ENCODE data around the gene TRUB1.

The TRUB1 gene

GRCh38 chr10:115023715-115024114 lies 85.7 kb downstream of the TRUB1 start:
- no peak for TF ChIP-seq CTCF (conservative IDR thresholded peaks at IDR 0.05; ENCODE audit: low read depth, low read length)
- no peak overlapping the region for H3K4me3 ChIP-seq (ENCODE audit: low read depth, low read length)
- DNase-seq (ENCODE audit: low read depth) = no peak

- no peak for TF ChIP-seq CTCF (conservative IDR thresholded peaks at IDR 0.05; ENCODE audit: low read depth, low read length)
- H3K4me3 ChIP-seq (ENCODE audit: low read depth, low read length) = no peak overlapping the region
Observed at GRCh38 chr10:115024371-115024770, 86.4 kb downstream of the TRUB1 start.

GRCh38 chr10:115026056-115026745 lies 88.2 kb downstream of the TRUB1 start:
- TF ChIP-seq CTCF (conservative IDR thresholded peaks at IDR 0.05; ENCODE audit: low read depth, low read length) = no peak
- DNase-seq (ENCODE audit: low read depth) = no peak
- no peak overlapping the region for H3K4me3 ChIP-seq (ENCODE audit: low read depth, low read length)

More at GRCh38 chr10:115024371-115024770, 86.4 kb downstream of the TRUB1 start:
- DNase-seq (ENCODE audit: low read depth) = no peak

- DNase-seq (ENCODE audit: low read depth) = no peak
- TF ChIP-seq CTCF (conservative IDR thresholded peaks at IDR 0.05; ENCODE audit: low read depth, low read length) = no peak
- H3K4me3 ChIP-seq (ENCODE audit: low read depth, low read length) = no peak overlapping the region
Observed at GRCh38 chr10:115026746-115027140, 88.7 kb downstream of the TRUB1 start.
